Hepatocyte (in vitro differentiated cells): Measurements from ENCODE around the gene HOXB1.

Experiments
- EZH2 ChIP-seq: fragments of 200-600 bp; sonication (generic); IDR thresholded peaks from 2 replicates; pipeline ENCODE4 v1.6.1; 2016; ENCODE audit warnings: antibody characterized with exemption, mild to moderate bottlenecking, borderline replicate concordance
- EZH2phosphoT487 ChIP-seq: fragments of 200-600 bp; sonication (generic); IDR thresholded peaks from one replicate; pipeline ENCODE4 v1.6.1; 2018; ENCODE audit warnings: antibody characterized with exemption, mild to moderate bottlenecking, low read depth, moderate library complexity; ENCODE audit not compliant: unreplicated experiment, severe bottlenecking
- TF ChIP-seq, protein P1 (sequence below): fragments of 200-600 bp; sonication (generic); IDR thresholded peaks from 2 replicates; pipeline ENCODE4 v1.5.1; 2016; ENCODE audit warnings: antibody characterized with exemption, mild to moderate bottlenecking; ENCODE audit not compliant: poor library complexity

DNA sequence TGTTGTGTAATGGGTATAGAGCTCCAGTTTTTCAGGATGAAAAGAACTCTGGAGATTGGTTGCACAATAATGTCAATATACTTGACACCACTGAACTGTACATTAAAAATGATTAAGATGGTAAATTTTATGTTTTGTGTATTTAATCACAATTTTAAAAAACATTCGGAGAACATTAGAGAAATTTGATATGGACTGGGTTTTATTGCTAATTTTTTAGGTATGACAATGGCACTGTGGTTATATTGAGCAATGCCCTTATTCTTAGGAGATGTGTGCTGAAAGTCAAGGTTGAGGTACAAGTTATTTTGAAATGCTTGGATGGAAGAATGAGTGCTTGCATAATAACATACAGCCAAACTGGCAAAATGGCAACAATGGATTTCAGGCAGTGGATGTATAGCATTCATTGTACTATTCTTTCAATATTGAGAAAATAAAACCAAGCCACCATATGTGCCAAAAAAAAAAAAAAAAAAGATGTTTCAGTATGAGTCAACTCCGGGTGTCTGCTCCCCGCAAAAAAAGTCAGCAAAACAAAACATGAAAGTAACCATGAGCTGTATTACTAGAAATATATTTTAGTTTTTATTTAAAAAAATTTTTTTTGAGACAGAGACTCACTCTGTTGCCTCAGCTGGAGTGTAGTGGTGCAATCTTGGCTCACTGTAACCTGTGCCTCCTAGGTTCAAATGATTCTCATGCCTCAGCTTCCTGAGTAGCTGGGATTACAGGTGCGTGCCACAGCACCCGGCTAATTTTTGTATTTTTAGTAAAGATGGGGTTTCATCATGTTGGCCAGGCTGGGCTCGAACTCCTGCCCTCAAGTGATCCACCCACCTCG is 19.8 kb downstream of the HOXB1 start:
- TF ChIP-seq, protein P1, sequence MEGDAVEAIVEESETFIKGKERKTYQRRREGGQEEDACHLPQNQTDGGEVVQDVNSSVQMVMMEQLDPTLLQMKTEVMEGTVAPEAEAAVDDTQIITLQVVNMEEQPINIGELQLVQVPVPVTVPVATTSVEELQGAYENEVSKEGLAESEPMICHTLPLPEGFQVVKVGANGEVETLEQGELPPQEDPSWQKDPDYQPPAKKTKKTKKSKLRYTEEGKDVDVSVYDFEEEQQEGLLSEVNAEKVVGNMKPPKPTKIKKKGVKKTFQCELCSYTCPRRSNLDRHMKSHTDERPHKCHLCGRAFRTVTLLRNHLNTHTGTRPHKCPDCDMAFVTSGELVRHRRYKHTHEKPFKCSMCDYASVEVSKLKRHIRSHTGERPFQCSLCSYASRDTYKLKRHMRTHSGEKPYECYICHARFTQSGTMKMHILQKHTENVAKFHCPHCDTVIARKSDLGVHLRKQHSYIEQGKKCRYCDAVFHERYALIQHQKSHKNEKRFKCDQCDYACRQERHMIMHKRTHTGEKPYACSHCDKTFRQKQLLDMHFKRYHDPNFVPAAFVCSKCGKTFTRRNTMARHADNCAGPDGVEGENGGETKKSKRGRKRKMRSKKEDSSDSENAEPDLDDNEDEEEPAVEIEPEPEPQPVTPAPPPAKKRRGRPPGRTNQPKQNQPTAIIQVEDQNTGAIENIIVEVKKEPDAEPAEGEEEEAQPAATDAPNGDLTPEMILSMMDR, result no peak
- TF ChIP-seq EZH2phosphoT487, result no peak
- TF ChIP-seq EZH2, result no peak
